K562 (cell line): ENCODE data around the gene ATF4. TPM values are rescaled to one million over a fixed set of nuclear protein-coding genes. Genes with fewer than 3 reads are reported as not detected.

Experiments
- E2F3 ChIP-seq: fragments of 250-450 bp; sonication (Bioruptor Pico); IDR thresholded peaks from 2 replicates; pipeline ENCODE4 v1.4.0; 2020; ENCODE audit warnings: mild to moderate bottlenecking
- HIVEP1 ChIP-seq: fragments of 250-450 bp; sonication (Bioruptor Pico); IDR thresholded peaks from 2 replicates; pipeline ENCODE4 v1.4.0; 2020; ENCODE audit warnings: mild to moderate bottlenecking
- IRF2 ChIP-seq: sonication (generic); formaldehyde crosslinking; IDR thresholded peaks from 2 replicates; pipeline ENCODE4 v1.8.1; 2022; ENCODE audit warnings: mild to moderate bottlenecking, missing genetic modification reagents
- KDM2B ChIP-seq: fragments of 250-450 bp; sonication (Bioruptor Pico); IDR thresholded peaks from 2 replicates; pipeline ENCODE4 v1.8.0; 2021; ENCODE audit warnings: mild to moderate bottlenecking, moderate library complexity
- MCM7 ChIP-seq, 2 experiments: fragments of 450-650 bp; IDR thresholded peaks; 2 replicates each; pipeline ENCODE4 v1.6.1; 2016 to 2018
- NCOA1 ChIP-seq: fragments of 450-650 bp; IDR thresholded peaks from 2 replicates; pipeline ENCODE4 v1.6.1; 2016; ENCODE audit warnings: low read depth
- NUFIP1 ChIP-seq: fragments of 450-650 bp; IDR thresholded peaks from 2 replicates; pipeline ENCODE4 v1.6.1; 2018; ENCODE audit not compliant: partially characterized antibody
- PCBP2 ChIP-seq: fragments of 200-400 bp; formaldehyde crosslinking; IDR thresholded peaks from 2 replicates; pipeline ENCODE4 v1.6.1; 2018; ENCODE audit warnings: low read length, low read depth, mild to moderate bottlenecking, moderate library complexity; ENCODE audit not compliant: poor library complexity, severe bottlenecking
- RBM15 ChIP-seq: fragments of 200-400 bp; formaldehyde crosslinking; IDR thresholded peaks from 2 replicates; pipeline ENCODE4 v1.6.1; 2018; ENCODE audit warnings: mild to moderate bottlenecking, low read length, moderate library complexity; ENCODE audit not compliant: insufficient read depth
- RBM39 ChIP-seq: fragments of 200-400 bp; formaldehyde crosslinking; optimal IDR thresholded peaks from 2 replicates; pipeline ENCODE3; 2018; ENCODE audit warnings: low read depth, low read length
- SIN3B ChIP-seq: fragments of 450-650 bp; IDR thresholded peaks from 2 replicates; pipeline ENCODE4 v1.6.1; 2017; ENCODE audit warnings: low read depth, mild to moderate bottlenecking, moderate library complexity
- SMAD3 ChIP-seq: fragments of 450-650 bp; formaldehyde crosslinking; conservative IDR thresholded peaks from 2 replicates; pipeline ENCODE4 v1.4.0; 2020; ENCODE audit warnings: mild to moderate bottlenecking
- ZBTB7A ChIP-seq: IDR thresholded peaks from 2 replicates; pipeline ENCODE4 v1.6.1; 2011; ENCODE audit warnings: low read depth, mild to moderate bottlenecking, low read length, moderate library complexity, borderline replicate concordance; ENCODE audit not compliant: control insufficient read depth
- ZNF143 ChIP-seq: sonication (generic); formaldehyde crosslinking; IDR thresholded peaks from 2 replicates; pipeline ENCODE4 v1.9.0; 2022; ENCODE audit warnings: mild to moderate bottlenecking, missing genetic modification reagents
- ZNF253 ChIP-seq: fragments of 250-450 bp; sonication (Bioruptor Pico); conservative IDR thresholded peaks from 2 replicates; pipeline ENCODE4 v1.6.1; 2021; ENCODE audit warnings: mild to moderate bottlenecking
- ZNF324 ChIP-seq: fragments of 250-450 bp; sonication (Bioruptor Pico); IDR thresholded peaks from 2 replicates; pipeline ENCODE4 v1.4.0; 2020; ENCODE audit warnings: mild to moderate bottlenecking
- polyA plus RNA-seq, 8 experiments: library from polyadenylated mRNA; depleted of rRNA in 4 of 8; stranded (reverse) in 5 of 8; unstranded in 3 of 8; fragments of >200 nt; fragmentation: Nextera tagmentation in 2 of 8; fragmentation: Illumina TruSeq in 1 of 8; extraction: Ambion mirVana in 2 of 8; extraction: Trizol in 1 of 8; gene quantifications; 2 replicates each; pipeline versions ENCODE4 v1.2.1 to v1.2.3, GENCODE V29; 2011 to 2014; ENCODE audit warnings: inconsistent platforms in 1 of 8, missing spikeins in 1 of 8
- total RNA-seq, 7 experiments: library from RNA; depleted of rRNA in 6 of 7; stranded (reverse); fragments of >200 nt in 6 of 7; fragmentation: Illumina TruSeq in 2 of 7; extraction: Trizol in 2 of 7; gene quantifications; 2 replicates each; pipeline versions ENCODE4 v1.2.1 to v1.2.3, GENCODE V29; 2011 to 2021; ENCODE audit warnings: low replicate concordance in 1 of 7
- TF ChIP-seq, protein P1 (sequence below): sonication (generic); formaldehyde crosslinking; IDR thresholded peaks from 2 replicates; pipeline ENCODE4 v1.8.0; 2022; ENCODE audit warnings: mild to moderate bottlenecking, missing genetic modification reagents
- TF ChIP-seq, protein P2 (sequence below): sonication (generic); formaldehyde crosslinking; IDR thresholded peaks from 2 replicates; pipeline ENCODE4 v1.8.0; 2022; ENCODE audit warnings: mild to moderate bottlenecking, missing genetic modification reagents
- TF ChIP-seq, protein P3 (sequence below): sonication (generic); formaldehyde crosslinking; IDR thresholded peaks from 2 replicates; pipeline ENCODE4 v1.8.0; 2022; ENCODE audit warnings: mild to moderate bottlenecking, low read depth, missing genetic modification reagents

Gene ATF4
- total and polyA plus RNA-seq, 9 of the 15 experiments (the other 6 are each of a cell fraction or from before 2014, with no cell fraction given), result 93.1 to 723 (median 355) TPM

DNA sequence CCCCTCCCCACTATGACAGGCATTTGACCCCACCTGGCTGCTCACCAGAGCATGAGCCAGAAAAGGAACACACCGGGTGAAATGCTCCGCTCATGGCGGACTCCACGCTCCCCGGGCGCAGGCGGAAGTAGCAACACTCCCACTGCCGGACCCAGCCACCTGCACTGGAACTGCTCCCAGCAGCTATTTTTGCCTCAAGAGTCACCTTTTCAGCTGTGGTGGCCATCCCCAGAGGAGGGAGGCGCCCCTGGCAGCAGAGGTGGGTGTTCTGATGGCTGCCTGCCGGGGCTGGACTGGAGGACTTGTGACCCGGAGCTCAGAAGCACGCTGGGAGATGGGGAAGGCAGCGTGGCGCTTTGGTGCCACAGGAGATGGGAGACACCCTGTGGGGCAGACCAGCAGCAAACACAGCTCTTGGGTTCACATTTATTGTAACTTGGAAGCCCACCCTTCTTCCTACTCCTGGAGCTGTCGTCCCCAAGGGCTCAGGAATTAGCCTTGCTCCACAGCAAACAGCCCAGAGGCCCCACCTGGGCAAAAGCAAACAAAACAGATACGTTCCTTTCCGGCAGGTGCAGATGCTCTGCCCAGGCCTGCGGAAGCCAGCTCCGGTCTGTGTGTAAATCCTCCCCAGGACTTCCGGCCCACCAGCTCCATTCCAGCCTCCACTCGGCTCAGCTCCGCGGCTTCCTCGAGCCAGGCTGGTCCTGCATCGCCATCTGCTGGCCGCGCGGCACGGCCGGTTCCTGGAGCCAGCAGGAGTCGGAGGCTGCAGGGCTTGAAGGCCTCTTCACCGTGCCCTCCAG is 8.5 kb downstream of the ATF4 start (continued):
- TF ChIP-seq, protein P1, sequence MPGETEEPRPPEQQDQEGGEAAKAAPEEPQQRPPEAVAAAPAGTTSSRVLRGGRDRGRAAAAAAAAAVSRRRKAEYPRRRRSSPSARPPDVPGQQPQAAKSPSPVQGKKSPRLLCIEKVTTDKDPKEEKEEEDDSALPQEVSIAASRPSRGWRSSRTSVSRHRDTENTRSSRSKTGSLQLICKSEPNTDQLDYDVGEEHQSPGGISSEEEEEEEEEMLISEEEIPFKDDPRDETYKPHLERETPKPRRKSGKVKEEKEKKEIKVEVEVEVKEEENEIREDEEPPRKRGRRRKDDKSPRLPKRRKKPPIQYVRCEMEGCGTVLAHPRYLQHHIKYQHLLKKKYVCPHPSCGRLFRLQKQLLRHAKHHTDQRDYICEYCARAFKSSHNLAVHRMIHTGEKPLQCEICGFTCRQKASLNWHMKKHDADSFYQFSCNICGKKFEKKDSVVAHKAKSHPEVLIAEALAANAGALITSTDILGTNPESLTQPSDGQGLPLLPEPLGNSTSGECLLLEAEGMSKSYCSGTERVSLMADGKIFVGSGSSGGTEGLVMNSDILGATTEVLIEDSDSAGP (CRISPR knock-in tag), result peak; percentile 61; the same call in 1 of the 2 replicates
- TF ChIP-seq E2F3 (CRISPR knock-in tag) (no peak), NUFIP1 (peak; percentile 95), ZBTB7A (peak; percentile 50; the same call in 1 of the 2 replicates), ZNF143 (CRISPR knock-in tag) (no peak), HIVEP1 (no peak), PCBP2 (no peak), SIN3B (peak; percentile 55; the same call in 1 of the 2 replicates), KDM2B (CRISPR knock-in tag) (no peak), MCM7 (IDR thresholded peaks at IDR 0.05) (no peak), IRF2 (CRISPR knock-in tag) (no peak), ZNF253 (CRISPR knock-in tag) (no peak), ZNF324 (CRISPR knock-in tag) (no peak), RBM15 (no peak), RBM39 (peak; percentile 80), NCOA1 (no peak), SMAD3 (CRISPR knock-in tag) (0 out of 2 replicates have a peak, but pooled peaks have one; percentile 59)
- TF ChIP-seq, protein P2, sequence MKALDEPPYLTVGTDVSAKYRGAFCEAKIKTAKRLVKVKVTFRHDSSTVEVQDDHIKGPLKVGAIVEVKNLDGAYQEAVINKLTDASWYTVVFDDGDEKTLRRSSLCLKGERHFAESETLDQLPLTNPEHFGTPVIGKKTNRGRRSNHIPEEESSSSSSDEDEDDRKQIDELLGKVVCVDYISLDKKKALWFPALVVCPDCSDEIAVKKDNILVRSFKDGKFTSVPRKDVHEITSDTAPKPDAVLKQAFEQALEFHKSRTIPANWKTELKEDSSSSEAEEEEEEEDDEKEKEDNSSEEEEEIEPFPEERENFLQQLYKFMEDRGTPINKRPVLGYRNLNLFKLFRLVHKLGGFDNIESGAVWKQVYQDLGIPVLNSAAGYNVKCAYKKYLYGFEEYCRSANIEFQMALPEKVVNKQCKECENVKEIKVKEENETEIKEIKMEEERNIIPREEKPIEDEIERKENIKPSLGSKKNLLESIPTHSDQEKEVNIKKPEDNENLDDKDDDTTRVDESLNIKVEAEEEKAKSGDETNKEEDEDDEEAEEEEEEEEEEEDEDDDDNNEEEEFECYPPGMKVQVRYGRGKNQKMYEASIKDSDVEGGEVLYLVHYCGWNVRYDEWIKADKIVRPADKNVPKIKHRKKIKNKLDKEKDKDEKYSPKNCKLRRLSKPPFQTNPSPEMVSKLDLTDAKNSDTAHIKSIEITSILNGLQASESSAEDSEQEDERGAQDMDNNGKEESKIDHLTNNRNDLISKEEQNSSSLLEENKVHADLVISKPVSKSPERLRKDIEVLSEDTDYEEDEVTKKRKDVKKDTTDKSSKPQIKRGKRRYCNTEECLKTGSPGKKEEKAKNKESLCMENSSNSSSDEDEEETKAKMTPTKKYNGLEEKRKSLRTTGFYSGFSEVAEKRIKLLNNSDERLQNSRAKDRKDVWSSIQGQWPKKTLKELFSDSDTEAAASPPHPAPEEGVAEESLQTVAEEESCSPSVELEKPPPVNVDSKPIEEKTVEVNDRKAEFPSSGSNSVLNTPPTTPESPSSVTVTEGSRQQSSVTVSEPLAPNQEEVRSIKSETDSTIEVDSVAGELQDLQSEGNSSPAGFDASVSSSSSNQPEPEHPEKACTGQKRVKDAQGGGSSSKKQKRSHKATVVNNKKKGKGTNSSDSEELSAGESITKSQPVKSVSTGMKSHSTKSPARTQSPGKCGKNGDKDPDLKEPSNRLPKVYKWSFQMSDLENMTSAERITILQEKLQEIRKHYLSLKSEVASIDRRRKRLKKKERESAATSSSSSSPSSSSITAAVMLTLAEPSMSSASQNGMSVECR (CRISPR knock-in tag), result peak; percentile 67; the same call in 1 of the 2 replicates
- TF ChIP-seq, protein P3, sequence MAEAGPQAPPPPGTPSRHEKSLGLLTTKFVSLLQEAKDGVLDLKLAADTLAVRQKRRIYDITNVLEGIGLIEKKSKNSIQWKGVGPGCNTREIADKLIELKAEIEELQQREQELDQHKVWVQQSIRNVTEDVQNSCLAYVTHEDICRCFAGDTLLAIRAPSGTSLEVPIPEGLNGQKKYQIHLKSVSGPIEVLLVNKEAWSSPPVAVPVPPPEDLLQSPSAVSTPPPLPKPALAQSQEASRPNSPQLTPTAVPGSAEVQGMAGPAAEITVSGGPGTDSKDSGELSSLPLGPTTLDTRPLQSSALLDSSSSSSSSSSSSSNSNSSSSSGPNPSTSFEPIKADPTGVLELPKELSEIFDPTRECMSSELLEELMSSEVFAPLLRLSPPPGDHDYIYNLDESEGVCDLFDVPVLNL (CRISPR knock-in tag), result no peak
